ENCODE results near the gene SMIM35.

The SMIM35 gene

DNA sequence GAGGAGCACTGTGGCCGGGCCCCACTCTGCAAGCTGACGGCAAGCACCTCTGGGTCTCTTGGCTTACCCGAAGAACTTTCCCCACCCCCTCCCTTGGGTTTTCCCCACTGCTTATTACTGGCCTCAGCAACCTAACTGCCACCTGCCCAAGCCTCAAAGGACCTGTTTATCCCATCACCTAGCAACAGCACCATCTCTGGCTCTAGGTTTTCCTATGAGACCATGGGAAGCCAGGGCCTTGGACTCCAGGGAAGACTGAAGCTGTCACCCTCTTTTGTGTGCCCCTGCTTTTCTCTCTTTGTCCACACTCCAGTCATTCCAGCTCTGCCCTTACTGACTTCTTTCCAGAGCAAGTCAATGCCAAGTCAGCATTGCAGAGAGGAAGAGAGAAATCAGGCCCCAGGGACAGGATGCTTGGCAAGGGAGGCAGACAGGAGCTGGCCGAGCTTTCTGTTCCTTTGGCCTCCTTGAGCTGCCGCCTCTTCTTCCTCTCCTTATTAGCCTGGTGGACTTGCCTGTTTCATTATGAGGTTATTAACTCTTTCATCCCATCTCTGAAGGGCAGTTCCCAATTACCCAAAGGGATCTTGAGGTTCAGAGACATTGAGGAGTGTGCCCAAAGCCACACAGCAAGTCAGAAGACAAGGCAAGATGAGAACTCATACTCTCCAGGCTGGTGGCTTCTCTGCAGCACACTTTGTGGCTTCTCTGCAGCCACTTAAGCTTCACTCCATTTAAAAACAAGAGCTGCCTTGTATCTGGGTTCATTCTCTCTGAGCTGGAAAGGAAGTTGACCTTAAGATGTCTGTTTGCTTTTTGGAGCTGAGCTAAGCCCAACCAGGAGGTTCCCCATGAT lies at the start of gene SMIM35:
Gene SMIM35, minus strand, starts transcription at position 51 of the 856 bp plus-strand sequence. CDS start 206 bp downstream, outside the sequence.
- DNase-seq (ENCODE audit: low read depth), result no peak

- DNase-seq (ENCODE audit: low read depth), result no peak
Measured at GRCh38 chr11:118136341-118136740, 49.6 kb upstream of the SMIM35 start.

- DNase-seq (ENCODE audit: low read depth), result no peak
Measured at GRCh38 chr11:118135796-118136165, 49.0 kb upstream of the SMIM35 start.

- no peak for DNase-seq (ENCODE audit: low read depth)
Measured at GRCh38 chr11:118135051-118135795, 48.5 kb upstream of the SMIM35 start.

DNA sequence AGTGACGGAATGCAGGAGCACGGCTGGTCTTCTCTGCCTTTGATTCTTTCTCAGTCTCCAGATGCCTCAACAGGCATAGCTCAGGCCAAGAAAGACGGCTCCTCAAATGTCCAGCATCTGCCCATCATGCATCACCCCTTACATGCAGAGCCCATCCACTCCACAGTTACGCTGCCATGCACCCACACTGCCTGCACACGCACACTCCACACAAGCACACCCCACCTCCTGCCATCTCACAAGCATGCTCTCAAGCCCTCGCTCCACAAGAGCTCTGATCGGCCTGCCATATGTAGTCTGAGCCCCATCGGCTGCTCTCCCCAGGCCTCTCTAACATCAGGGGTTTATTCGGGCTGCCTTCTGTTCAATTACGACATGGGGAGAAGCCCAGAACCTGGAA lies 47.1 kb upstream of the SMIM35 start:
- DNase-seq (ENCODE audit: low read depth), result no peak

- DNase-seq (ENCODE audit: low read depth), result no peak
Measured at GRCh38 chr11:118132385-118133151, 45.8 kb upstream of the SMIM35 start.

DNA sequence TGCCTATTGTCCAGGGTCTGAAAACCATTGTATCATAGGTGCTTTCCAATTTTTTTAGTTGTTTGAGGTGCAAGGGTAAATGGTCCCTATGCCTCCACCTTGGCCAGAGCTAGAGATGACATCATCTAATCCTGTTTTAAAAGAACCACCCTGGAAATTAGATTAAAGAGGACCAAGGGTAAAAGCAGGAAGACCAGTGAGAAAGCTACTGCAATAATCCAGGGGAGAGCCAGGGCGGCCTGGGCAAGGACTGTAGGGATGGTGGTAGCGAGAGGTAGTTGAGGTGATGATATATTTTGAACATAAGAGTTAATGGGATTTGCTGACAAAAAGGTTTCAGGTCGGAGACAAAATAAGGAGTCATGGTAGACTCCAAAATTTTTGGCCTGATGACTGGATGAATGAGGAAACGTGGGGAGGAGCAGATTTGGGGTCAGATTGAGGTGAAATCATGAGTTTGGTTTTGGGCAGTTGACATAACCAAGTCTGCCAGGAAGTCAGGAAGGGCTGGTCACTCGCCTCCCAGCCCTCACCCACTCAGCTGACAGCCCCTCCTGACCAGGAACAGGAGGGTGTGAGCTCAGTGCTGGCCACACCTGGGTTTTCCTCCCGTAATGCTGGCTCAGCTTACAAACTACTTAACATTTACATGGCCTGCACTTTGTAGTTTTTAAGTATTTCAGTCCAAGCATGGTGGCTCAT lies 42.9 kb upstream of the SMIM35 start:
- no peak for DNase-seq (ENCODE audit: low read depth)

DNA sequence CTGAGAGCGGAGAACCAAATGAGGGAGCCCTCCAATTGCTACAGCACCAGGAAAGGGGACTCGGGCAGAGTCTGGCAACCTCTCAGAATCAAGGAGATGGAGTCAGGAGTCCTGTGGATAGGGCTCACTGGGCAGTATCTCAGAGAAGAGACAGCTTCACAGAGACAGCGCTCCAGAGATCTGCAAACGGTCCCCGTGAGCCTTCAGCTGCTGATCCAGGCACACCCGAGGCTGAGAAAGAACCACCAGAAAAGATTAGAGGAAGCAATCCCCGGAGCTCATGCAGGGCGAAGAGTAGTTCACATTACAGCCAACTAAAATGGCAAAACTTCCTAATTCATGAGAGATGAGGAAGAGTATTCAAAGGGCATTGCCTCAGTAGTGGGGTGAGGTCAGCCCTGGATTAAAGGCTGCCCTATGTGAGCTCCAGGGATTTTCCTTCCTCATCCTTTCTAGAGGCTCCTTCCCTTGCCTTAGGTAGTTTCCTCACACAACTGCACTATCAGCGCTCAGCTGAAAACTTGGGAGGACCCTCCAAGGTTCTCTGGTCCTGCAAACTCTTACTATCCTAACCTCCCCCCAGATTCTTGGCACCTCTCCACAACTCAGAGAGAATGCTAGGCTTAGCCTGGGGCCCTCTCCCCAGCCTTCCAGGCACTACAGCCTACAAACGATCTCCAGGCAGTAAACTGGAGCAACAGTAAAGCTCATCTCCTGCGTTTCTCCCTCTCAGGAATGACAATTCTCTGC lies 42.1 kb upstream of the SMIM35 start:
- DNase-seq (ENCODE audit: low read depth), result no peak

GRCh38 chr11:118128310-118128709 lies 41.5 kb upstream of the SMIM35 start:
- no peak for DNase-seq (ENCODE audit: low read depth)

DNA sequence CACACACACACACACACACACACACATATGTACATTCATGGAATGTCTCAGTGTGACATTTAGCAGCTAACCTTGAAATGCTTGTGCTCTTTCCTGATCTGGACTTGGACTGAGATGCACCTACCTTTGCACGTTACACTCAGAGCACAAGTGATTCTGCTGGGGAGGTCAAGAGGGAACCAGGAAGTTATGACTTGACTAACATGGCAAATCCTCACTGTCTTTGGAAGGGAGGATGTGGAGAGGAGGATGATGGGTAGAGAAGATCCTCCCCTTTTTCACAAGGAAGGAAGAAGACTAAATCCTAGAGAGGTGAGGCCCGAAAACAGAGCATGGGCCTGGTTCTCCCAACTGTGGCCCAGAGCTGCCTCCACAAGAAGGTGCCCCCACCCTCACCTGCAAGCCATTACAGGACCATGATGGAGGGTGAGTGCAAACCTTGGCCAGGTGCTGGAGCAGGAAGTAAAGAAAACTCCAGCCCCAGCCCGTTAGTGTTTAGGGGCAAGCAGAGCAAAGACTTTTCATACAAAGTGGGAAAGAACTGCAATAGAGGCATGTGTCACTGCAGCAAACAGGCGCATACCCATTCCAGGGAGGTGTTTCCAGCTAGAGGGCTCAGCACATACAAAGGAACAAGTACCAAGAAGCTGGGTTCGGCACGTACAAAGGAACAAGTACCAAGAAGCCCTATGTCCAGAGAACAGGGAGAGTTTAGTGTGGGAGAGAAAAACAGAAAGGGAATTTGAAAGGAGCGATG lies 39.5 kb upstream of the SMIM35 start:
- no peak for DNase-seq (ENCODE audit: low read depth)

DNA sequence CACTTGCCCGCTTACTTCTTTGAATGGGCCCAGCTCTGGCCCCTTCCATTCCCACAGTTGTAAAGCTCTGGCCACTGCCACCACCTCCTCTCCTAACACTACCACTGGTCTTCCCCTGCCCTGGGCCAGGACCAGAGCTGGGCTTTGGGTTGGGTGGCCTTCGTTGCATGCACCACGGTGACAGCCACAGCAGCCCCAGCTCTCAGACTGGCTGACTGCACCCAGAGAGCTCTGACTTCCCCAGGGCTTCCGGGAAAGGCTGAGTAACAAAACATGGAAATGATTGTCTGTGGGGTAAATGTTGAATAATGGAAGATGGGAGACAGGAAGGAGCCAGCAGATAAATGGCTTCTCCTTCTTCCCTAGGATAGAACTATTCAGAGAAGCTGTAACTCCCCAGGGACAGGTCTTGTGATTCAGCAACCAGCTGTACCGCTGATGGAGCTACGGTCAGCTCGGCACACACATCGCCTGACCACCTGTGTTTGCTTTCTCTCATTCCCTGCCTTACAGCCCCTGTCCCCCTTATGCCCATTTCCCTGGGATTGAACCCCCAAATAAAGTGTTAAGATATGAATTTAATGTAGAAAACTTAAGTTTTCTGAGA lies 38.3 kb upstream of the SMIM35 start:
- DNase-seq (ENCODE audit: low read depth), result no peak

- DNase-seq (ENCODE audit: low read depth), result no peak
Measured at GRCh38 chr11:118120793-118121192, 34.0 kb upstream of the SMIM35 start.

DNA sequence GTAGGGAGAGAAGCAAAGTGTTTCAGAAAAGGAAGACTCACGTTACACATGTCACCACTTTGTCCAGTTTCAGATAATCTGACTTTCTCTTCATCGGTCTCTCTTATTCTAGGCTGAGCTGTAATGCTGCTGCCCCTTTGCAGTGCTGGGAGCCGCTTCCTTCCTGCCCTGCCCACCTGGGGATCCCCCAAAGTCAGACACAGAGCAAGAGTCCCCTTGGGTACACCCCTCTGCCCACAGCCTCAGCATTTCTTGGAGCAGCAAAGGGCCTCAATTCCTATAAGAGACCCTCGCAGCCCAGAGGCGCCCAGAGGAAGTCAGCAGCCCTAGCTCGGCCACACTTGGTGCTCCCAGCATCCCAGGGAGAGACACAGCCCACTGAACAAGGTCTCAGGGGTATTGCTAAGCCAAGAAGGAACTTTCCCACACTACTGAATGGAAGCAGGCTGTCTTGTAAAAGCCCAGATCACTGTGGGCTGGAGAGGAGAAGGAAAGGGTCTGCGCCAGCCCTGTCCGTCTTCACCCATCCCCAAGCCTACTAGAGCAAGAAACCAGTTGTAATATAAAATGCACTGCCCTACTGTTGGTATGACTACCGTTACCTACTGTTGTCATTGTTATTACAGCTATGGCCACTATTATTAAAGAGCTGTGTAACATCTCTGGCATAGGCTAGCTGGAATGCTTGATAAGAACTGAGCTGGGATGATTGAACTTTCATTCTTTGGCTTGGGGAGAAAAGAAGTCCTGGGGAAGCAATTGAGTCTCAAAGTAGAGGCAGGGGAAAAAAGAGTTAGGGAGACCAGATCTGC lies 31.2 kb upstream of the SMIM35 start:
- DNase-seq (ENCODE audit: low read depth), result no peak

GRCh38 chr11:118115048-118115447 lies 28.3 kb upstream of the SMIM35 start:
- no peak for DNase-seq (ENCODE audit: low read depth)

DNA sequence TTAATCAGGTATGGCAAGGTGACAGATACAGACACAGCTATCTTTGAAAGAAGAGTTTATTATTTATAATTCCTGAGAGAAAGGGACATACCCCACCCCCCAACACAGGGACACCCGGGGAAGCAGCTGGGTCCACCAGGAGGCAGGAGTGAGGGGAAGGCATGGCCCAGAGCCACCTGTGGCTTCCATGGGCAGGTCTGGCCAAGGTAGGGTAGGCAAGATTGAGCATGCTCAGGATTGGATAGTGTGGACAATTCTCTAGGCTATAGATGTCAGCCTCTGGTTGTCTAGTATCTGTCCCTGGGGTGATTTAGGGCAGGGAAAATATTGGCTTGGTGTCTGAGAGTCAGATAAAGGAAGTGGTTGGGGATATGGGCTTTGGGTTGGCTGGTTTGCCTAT lies 27.5 kb upstream of the SMIM35 start:
- DNase-seq (ENCODE audit: low read depth), result no peak

DNA sequence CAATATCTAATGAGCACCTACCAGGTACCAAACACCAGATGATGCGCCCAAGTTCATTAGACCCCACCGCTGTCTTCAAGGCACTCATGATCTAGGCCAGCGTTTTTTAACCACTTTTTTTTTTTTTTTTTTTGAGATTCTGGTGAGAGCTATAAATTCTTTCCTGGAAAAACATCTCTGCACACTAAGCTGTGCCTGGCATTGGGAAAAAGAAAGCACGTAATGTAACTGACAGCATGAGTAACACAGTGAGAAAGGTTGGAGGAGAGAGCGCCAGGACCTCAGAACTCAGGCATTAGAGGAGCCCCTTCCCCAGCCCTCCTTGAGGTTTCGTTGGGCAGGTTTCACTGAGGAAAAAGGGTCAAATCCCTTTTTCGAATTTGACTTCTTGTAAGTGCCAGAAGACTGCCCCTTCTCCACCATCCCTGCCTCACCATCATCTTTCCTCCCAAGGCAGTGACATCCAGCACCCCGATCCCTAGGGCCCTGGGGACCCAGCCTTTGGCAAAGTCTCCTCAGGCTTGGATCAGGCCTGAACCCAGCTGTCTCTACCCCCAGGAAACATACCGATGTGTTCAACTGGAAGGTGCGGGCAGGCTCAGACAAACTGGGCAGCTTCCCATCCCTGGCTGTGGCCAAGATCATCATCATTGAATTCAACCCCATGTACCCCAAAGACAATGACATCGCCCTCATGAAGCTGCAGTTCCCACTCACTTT lies 26.1 kb upstream of the SMIM35 start:
- no peak for DNase-seq (ENCODE audit: low read depth)

- no peak for DNase-seq (ENCODE audit: low read depth)
Measured at GRCh38 chr11:118111744-118112035, 24.9 kb upstream of the SMIM35 start.

GRCh38 chr11:118111019-118111743 lies 24.4 kb upstream of the SMIM35 start:
- no peak for DNase-seq (ENCODE audit: low read depth)
